LNCaP clone FGC (cell line): Measurements from ENCODE around the gene GALNT10.

Source experiments
- DNase-seq: peaks from one replicate; pipeline ENCODE4 v3.0.0-alpha.2; 2011; ENCODE audit warnings: low read depth
- H3K4me3 ChIP-seq: 2 replicates; pipeline ENCODE4 v1.5.1; 2011; ENCODE audit warnings: mild to moderate bottlenecking, low read depth, low read length, control low read depth
- TF ChIP-seq, protein P1 (sequence below): IDR thresholded peaks from 2 replicates; pipeline ENCODE4 v1.5.1; 2012; ENCODE audit warnings: mild to moderate bottlenecking; ENCODE audit not compliant: control insufficient read depth, insufficient read depth; ENCODE audit errors: extremely low read depth

The GALNT10 gene

DNA sequence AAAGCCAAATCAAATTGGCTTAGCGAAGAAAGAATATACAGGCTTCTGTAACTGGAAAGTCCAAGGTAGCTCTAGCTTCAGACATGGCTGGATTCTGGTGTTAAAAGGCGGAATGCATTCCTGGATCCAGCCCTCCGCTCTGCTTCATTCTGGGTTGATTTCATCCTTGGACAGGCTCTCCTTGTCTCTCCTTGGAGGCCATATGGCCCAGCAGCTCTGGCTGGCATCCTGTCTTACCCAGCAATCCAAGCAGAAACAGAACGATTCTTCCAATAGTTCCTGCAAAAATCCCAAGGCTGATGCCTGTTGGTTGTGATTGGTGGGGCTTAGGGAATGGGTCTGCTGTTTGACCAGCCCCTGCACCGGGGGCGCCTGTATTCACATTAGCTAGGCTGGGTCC lies 218.3 kb downstream of the GALNT10 start:
- TF ChIP-seq, protein P1, sequence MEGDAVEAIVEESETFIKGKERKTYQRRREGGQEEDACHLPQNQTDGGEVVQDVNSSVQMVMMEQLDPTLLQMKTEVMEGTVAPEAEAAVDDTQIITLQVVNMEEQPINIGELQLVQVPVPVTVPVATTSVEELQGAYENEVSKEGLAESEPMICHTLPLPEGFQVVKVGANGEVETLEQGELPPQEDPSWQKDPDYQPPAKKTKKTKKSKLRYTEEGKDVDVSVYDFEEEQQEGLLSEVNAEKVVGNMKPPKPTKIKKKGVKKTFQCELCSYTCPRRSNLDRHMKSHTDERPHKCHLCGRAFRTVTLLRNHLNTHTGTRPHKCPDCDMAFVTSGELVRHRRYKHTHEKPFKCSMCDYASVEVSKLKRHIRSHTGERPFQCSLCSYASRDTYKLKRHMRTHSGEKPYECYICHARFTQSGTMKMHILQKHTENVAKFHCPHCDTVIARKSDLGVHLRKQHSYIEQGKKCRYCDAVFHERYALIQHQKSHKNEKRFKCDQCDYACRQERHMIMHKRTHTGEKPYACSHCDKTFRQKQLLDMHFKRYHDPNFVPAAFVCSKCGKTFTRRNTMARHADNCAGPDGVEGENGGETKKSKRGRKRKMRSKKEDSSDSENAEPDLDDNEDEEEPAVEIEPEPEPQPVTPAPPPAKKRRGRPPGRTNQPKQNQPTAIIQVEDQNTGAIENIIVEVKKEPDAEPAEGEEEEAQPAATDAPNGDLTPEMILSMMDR = no peak
- no peak overlapping the region for H3K4me3 ChIP-seq
- DNase-seq = no peak

DNA sequence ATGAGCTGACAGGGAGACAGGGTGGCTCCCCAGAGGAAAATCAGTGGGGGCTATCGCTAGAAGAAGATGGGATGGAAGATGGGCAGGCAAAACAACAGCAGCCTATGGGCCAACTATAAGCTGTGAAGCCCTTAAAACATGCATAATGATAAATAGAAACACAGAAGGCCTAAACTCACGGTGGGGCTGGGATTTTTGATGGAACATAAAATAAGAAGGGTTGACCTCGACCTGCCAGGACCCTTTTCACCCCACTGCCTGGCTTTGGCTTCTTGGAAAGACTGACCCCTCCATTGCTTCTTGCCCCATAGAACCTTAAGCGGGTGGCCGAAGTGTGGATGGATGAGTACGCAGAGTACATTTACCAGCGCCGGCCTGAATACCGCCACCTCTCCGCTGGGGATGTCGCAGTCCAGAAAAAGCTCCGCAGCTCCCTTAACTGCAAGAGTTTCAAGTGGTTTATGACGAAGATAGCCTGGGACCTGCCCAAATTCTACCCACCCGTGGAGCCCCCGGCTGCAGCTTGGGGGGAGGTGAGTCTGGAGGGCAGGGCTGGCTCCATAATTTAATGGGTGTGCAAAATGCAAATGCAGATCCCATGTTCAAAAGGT lies 218.8 kb downstream of the GALNT10 start:
- DNase-seq = no peak
- H3K4me3 ChIP-seq = no peak overlapping the region
- TF ChIP-seq, protein P1 = no peak

DNA sequence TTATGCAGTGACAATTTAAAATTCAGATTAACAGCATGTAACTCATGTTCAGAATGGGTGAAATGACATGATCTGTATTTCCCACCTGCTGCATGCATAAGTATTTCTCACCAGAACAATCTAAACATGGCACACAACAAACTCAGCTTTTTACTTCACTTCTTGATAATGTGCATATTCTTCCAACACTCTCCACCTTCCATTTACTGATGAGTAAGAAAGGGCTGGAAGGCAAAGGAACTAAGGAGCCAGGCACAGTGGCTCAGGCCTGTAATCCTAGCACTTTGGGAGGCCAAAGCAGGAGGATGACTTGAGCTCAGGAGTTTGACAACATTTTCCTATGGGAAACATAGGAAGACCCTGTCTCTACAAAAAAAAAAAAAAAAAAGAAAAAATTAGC lies 219.5 kb downstream of the GALNT10 start:
- no peak overlapping the region for H3K4me3 ChIP-seq
- TF ChIP-seq, protein P1 = no peak
- no peak for DNase-seq

DNA sequence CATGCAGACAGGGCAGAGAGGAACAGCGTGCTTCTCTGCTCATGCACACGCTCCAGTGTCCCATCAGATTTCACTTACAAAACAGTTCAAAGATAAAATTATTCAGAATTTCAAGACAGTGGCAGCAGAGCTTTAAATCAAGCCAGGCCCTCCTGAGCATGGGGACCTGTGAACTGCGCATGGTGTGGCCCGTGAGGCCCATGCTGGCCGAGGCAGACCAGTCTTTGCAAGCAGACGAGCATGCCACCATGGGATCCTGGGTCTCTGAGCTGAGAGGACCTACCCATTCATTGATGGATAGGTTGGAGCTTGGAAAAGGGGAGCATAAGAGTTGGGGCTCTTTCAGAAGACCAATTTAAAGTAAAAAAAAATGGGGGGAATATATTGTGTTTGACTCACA lies 220.3 kb downstream of the GALNT10 start:
- TF ChIP-seq, protein P1 = no peak
- no peak overlapping the region for H3K4me3 ChIP-seq
- DNase-seq = no peak

DNA sequence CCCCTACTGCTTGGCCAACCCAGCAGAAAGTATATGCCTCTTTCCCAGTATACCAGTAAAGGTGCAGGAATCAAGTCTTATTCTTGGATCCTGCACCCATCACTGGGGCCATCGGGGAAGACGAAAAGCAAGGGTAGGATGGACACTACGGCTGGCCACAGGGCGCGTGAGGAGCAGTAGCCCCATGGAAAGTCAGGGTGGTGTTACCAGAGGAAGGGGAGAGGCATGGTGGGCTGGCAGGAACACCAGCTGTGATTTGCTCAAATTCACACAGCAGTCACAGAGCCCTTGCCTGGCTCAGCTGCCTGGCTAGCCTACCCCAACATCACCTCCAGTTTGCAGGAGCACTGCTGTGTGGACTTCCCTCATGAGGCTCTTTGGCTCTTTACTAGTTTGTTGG lies 220.8 kb downstream of the GALNT10 start:
- no peak for DNase-seq
- TF ChIP-seq, protein P1 = no peak
- no peak overlapping the region for H3K4me3 ChIP-seq

DNA sequence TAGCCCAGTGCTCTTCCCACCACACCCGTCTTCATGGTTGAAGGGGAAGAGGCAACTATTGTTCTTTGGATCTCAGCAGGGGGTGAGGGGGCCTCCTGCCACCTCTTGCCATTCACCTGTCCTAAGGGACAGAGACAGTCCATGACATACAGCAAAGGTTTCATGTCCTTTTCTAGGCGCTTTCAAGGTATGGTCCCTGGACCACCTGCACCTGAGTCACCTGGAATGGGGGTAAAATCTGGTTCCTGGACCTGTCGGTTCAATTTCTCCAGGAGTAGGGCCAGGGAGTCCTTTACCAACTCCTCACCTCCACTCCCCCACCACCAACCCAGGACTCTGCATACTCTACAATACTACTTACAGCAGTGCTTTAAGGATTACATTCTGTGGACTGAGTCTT lies 221.8 kb downstream of the GALNT10 start:
- no peak overlapping the region for H3K4me3 ChIP-seq
- DNase-seq = no peak
- TF ChIP-seq, protein P1 = no peak

DNA sequence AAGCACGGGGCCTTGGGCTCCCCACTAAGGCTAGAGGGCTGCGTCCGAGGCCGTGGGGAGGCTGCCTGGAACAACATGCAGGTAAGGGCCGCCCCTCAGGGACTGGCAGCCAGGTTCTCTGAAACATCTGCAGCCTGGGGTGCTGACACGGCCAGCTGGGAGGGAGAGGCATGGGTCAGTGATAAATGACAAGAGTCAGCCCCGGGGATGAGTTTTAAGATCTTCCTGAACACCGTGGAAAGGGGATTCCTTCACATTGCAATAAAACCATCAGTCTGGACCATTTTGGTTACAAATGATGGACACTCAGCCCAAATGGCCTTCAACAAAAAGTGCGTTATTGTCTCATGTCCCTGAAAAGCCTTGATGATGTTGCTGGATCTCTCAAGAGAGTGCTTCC lies 222.4 kb downstream of the GALNT10 start:
- TF ChIP-seq, protein P1 = no peak
- H3K4me3 ChIP-seq = no peak overlapping the region
- DNase-seq = no peak
